ENCODE data around the gene F8. TPM values are rescaled to one million over a fixed set of nuclear protein-coding genes. Genes with fewer than 3 reads are reported as not detected.
A peak's percentile ranks its signal among the peaks of the same experiment; 100 is the strongest.

The F8 gene
- total RNA-seq, 1 donor from 2014 or later, result 49.7 TPM

DNA sequence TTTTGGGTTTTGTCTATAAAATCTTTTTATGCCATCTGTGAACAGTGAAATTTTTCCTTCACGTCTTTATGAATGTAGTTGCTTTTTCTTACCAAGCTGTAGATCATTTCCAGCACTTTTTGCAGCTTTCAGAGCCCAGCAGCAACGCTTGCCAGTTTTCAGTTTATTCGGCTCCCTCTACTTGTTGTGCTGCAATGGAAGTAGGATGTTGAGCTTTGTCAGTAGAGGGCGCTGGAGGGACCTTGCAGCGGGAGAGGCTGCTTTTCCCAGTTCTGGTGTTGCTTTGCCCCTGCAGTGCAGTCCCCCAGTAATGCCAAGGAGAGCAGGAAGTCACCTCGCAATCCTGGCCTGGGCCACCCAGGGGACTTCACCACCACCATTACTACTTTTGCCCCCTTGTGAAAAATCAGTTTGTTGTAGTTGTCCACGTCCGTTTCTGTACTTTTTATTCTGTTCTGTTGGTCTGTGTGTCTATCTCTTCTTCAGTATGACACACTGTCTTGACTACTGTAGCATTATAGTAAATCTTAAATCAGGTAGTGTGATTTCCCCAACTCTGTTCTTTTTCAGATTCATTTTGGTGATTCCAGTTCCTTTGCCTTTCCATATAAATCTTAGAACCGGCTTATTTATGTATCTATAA, 26.6 kb upstream of the F8 start:
- H3K36me3 ChIP-seq, result peaks cover 23% of the 10 kb centered on the region
- intact Hi-C loops (cut with micrococcal nuclease), result no loop called here
- peaks cover 38% of the 10 kb centered on the region for H3K4me1 ChIP-seq
- DNase-seq, result no peak
- H3K27me3 ChIP-seq (ENCODE audit: low read depth), result no peaks in the 10 kb centered on the region
- no peak overlapping the region for H3K4me3 ChIP-seq
- no peak overlapping the region for H3K27ac ChIP-seq (replicated peaks)
- TF ChIP-seq, protein P1, sequence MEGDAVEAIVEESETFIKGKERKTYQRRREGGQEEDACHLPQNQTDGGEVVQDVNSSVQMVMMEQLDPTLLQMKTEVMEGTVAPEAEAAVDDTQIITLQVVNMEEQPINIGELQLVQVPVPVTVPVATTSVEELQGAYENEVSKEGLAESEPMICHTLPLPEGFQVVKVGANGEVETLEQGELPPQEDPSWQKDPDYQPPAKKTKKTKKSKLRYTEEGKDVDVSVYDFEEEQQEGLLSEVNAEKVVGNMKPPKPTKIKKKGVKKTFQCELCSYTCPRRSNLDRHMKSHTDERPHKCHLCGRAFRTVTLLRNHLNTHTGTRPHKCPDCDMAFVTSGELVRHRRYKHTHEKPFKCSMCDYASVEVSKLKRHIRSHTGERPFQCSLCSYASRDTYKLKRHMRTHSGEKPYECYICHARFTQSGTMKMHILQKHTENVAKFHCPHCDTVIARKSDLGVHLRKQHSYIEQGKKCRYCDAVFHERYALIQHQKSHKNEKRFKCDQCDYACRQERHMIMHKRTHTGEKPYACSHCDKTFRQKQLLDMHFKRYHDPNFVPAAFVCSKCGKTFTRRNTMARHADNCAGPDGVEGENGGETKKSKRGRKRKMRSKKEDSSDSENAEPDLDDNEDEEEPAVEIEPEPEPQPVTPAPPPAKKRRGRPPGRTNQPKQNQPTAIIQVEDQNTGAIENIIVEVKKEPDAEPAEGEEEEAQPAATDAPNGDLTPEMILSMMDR (IDR thresholded peaks at IDR 0.05; ENCODE audit: borderline replicate concordance), result peak; percentile 68
- H3K9me3 ChIP-seq (replicated peaks), result no peaks in the 10 kb centered on the region

DNA sequence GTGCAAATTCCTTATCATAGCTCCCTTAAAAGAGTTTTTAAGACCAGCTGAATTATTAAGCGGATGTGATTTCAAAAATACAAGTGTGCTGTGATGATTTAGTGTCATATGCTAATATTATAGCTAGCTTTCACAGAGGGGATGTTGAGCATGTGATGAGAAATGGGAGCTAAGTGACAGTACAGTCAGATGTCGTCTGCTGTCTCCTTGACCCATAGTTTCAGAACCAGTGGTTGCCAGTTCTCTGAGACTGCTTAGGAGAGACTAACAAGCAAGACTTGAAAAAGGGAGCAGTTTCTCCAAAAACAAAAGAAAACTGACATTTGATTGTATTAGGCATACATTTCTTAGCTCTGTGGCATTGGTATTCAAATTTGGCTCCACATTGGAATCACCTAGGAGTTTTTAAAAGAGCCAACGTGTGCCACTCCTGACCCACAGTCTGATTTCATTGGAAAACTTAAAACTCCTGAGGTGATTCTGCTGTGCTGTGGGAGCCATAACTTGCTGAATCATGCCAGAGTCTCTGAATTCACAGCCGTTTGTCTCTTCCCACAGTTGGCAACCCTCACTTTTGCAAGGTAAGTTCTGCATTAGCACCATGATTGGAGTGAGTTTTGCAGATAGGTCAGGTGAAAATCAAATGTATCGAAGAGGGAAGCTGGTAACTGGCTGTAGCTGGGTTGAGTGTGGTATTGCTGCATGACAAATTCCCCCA, 24.4 kb upstream of the F8 start:
- DNase-seq, result no peak
- Histone ChIP-seq H3K9me3 (replicated peaks) (no peaks in the 10 kb centered on the region), H3K27me3 (ENCODE audit: low read depth) (no peaks in the 10 kb centered on the region), H3K36me3 (peaks cover 14% of the 10 kb centered on the region), H3K4me3 (no peak overlapping the region), H3K4me1 (peaks cover 38% of the 10 kb centered on the region), H3K27ac (replicated peaks) (no peak overlapping the region)
- TF ChIP-seq, protein P1 (IDR thresholded peaks at IDR 0.05; ENCODE audit: borderline replicate concordance), result no peak
- intact Hi-C loops (cut with micrococcal nuclease), result no loop called here

DNA sequence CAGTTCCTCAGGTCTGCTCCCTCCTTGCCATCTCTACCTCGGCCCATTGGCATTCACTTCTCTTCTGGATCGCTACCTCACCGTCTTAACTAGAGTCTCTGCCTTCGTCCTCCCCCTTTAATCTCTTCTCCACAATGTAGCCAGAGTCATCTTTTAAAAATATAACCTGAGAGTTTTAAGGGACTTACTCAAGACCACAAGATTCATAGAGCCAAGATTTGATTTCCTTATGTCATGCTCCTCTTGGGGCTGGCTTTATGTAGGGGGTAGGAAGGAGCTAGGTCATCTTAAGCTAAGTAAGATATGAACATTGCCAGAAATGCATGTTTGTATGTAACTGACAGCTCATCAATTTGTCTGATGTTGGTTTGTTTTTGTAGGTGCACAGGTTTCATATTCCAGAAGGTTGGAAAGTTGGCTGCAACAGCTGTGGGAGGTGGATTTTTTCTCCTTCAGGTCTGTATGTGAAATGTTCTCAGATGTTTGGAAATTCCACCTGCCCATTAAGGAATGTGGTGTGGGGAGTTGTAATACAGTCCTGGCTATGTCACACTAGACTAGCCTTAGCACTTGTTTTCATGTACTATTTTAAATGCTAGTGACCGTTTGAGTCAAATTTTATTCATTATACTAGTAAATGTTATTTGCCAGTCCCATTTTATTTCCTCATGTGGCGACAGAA, 23.7 kb upstream of the F8 start:
- H3K27ac ChIP-seq (replicated peaks), result no peak overlapping the region
- intact Hi-C loops (cut with micrococcal nuclease), result no loop called here

DNA sequence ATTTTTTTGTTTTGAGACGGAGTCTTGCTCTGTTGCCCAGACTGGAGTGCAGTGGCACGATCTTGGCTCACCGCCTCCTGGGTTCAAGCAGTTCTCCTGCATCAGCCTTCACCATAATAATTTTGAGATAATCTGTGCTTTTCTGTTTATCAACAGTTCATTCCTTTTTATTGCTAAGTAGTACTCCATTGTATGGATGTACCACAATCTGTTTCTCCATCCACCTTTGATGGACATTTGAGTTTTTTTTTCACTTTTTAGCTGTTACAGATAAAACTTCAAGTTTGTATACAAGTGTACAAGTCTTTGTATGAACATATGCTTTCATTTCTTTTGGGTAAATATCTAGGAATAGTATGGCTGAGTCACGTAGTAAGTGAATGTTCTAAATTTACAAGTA, 13.2 kb upstream of the F8 start:
- Histone ChIP-seq H3K27ac (replicated peaks) (no peak overlapping the region), H3K36me3 (peaks cover 30% of the 10 kb centered on the region), H3K9me3 (replicated peaks) (peaks cover 8% of the 10 kb centered on the region), H3K27me3 (ENCODE audit: low read depth) (no peaks in the 10 kb centered on the region), H3K4me3 (no peak overlapping the region), H3K4me1 (peaks cover 6% of the 10 kb centered on the region)
- intact Hi-C loops (cut with micrococcal nuclease), result no loop called here
- no peak for DNase-seq
- TF ChIP-seq, protein P1 (IDR thresholded peaks at IDR 0.05; ENCODE audit: borderline replicate concordance), result no peak

More for the DNA sequence above, 23.7 kb upstream of the F8 start:
- Histone ChIP-seq H3K4me1 (peaks cover 38% of the 10 kb centered on the region), H3K27me3 (ENCODE audit: low read depth) (no peaks in the 10 kb centered on the region), H3K4me3 (no peak overlapping the region), H3K9me3 (replicated peaks) (no peaks in the 10 kb centered on the region), H3K36me3 (peaks cover 9% of the 10 kb centered on the region)
- no peak for DNase-seq
- TF ChIP-seq, protein P1 (IDR thresholded peaks at IDR 0.05; ENCODE audit: borderline replicate concordance), result no peak

DNA sequence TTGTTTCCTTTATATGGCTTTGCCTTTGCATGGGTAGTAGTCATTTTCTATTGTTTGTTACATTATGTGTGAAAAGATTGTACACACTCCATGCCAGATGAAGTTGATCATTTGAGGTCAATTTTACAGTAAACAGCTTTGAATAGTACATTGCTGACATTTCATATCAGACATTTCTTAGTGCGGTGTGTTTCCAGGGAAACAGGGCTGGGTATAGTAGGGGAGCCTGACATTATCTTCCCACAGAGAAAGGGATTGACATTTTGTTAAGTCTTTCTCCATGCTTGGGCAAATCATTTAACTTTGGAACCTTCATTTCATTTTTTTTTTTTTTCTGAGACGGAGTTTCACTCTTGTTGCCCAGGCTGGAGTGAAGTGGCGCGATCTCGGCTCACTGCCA, 9.1 kb upstream of the F8 start:
- H3K27me3 ChIP-seq (ENCODE audit: low read depth), result no peaks in the 10 kb centered on the region
- H3K4me1 ChIP-seq, result peaks cover 21% of the 10 kb centered on the region
- DNase-seq, result no peak
- no peak overlapping the region for H3K27ac ChIP-seq (replicated peaks)
- H3K9me3 ChIP-seq (replicated peaks), result peaks cover 8% of the 10 kb centered on the region
- H3K36me3 ChIP-seq, result peaks cover 30% of the 10 kb centered on the region
- TF ChIP-seq, protein P1 (IDR thresholded peaks at IDR 0.05; ENCODE audit: borderline replicate concordance), result no peak
- H3K4me3 ChIP-seq, result no peak overlapping the region
- intact Hi-C loops (cut with micrococcal nuclease), result no loop called here

Data from left ventricle myocardium inferior (tissue), 1 donor.